ENCODE measurements around the gene MIER1.

Gene MIER1

GRCh38 chr1:67013573-67013972 lies 88.8 kb downstream of the MIER1 start:
- no peak for TF ChIP-seq CTCF (IDR thresholded peaks at IDR 0.05; ENCODE audit: insufficient read depth, low read length, missing control alignments)
- DNase-seq (ENCODE audit: low read depth, low spot score), result no peak

DNA sequence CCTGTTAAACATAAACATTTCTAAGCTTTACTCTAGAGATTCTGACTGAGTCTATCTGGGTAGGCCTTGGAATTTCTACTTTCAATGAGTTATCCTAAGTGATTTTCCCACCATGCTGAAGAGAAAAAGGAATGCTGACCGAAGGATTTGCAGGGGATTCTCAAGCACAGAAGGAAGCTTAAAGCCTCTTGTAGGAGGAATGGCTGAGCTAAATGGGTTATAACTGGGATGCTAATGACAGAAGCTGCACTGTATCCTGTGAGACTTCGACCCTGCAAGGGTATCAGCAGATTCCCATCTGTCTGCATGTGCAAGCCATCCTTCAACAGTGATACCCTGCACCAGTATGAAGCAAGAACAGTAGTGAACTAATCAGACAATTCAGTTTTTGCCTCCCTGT lies 93.8 kb downstream of the MIER1 start:
- DNase-seq (ENCODE audit: low read depth, low spot score), result no peak
- no peak for TF ChIP-seq CTCF (IDR thresholded peaks at IDR 0.05; ENCODE audit: insufficient read depth, low read length, missing control alignments)
- ChIA-PET CTCF (interaction anchor here (0.5 to 2.4 kb wide), 5 partner anchors 12 to 193 kb away, joined by 3 to 17 read pairs (median 4); no protein-coding TSS in a partner anchor), POLR2A (no interaction called here)
- H3K4me3 ChIP-seq (ENCODE audit: low read depth, low read length), result no peak overlapping the region

More at GRCh38 chr1:67013573-67013972, 88.8 kb downstream of the MIER1 start:
- ChIA-PET POLR2A (interaction anchor here (1.6 kb wide), 1 partner anchor 40 kb away, joined by 5 read pairs; the partner anchor contains the start of gene SLC35D1), CTCF (interaction anchor here (0.9 to 2.8 kb wide), 4 partner anchors 14 to 135 kb away, joined by 3 to 16 read pairs (median 6); no protein-coding TSS in a partner anchor)
- no peak overlapping the region for H3K4me3 ChIP-seq (ENCODE audit: low read depth, low read length)

GRCh38 chr1:67019121-67019520 lies 94.3 kb downstream of the MIER1 start:
- no peak for TF ChIP-seq CTCF (IDR thresholded peaks at IDR 0.05; ENCODE audit: insufficient read depth, low read length, missing control alignments)
- CTCF ChIA-PET, result interaction anchor here (1.2 to 2.4 kb wide), 5 partner anchors 13 to 193 kb away, joined by 3 to 17 read pairs (median 6); no protein-coding TSS in a partner anchor
- no peak for DNase-seq (ENCODE audit: low read depth, low spot score)
- POLR2A ChIA-PET, result interaction anchor here (1.2 to 1.9 kb wide), 3 partner anchors 26 to 42 kb away, joined by 4 to 10 read pairs (median 7); no protein-coding TSS in a partner anchor
- H3K4me3 ChIP-seq (ENCODE audit: low read depth, low read length), result no peak overlapping the region

DNA sequence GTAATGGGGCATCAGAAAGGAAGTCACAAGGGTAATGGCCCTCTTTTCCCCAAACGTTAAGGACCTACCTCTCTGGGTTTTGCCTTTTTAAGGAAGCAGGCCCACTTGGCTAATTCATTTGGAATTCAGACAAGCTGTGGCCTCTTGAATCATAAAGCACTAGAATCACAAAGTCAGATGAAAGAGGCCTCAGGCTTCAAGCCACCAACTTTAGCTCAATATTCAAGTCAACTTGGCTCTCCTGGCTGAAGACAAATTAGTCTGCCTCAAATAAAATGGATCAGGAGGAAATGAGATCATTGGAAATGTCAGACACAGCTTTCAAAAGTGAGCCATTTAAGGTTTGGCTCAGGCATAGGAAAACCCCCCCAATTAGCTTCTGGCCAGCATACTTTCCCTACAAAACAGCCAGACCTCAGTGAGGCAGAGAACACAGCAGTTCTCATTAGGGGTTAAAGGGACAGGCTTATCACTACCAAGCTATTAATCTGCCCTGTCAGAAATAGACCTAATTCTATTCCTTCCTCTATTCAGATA lies 94.9 kb downstream of the MIER1 start:
- TF ChIP-seq CTCF (IDR thresholded peaks at IDR 0.05; ENCODE audit: insufficient read depth, low read length, missing control alignments), result no peak
- POLR2A ChIA-PET, result interaction anchor here (1.2 to 1.9 kb wide), 3 partner anchors 26 to 41 kb away, joined by 4 to 10 read pairs (median 7); no protein-coding TSS in a partner anchor
- DNase-seq (ENCODE audit: low read depth, low spot score), result peak; percentile 60
- H3K4me3 ChIP-seq (ENCODE audit: low read depth, low read length), result no peak overlapping the region
- CTCF ChIA-PET, result interaction anchor here (0.8 to 2.4 kb wide), 5 partner anchors 10 to 192 kb away, joined by 3 to 17 read pairs (median 6); no protein-coding TSS in a partner anchor

DNA sequence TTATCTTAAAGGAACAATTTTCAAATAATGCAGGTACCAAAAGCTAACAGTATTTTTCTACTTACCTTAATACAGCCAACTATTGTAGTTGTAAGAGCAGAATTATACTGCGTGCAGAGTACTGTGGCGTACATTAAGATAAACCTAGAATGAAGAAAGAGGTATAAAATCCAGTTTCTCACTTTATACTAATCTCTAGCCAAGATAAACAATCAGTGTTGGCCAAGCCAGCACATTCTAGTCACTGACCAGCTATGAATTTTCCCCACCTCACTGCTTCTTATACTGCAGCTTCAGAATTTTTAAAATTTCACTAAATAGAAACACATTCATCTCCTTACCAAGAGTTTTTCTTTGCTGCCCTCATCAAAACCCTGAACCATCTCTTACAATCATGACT lies 95.5 kb downstream of the MIER1 start:
- no peak for TF ChIP-seq CTCF (IDR thresholded peaks at IDR 0.05; ENCODE audit: insufficient read depth, low read length, missing control alignments)
- no peak for DNase-seq (ENCODE audit: low read depth, low spot score)
- H3K4me3 ChIP-seq (ENCODE audit: low read depth, low read length), result no peak overlapping the region
- ChIA-PET POLR2A (interaction anchor here (1.2 to 1.9 kb wide), 3 partner anchors 25 to 40 kb away, joined by 4 to 10 read pairs (median 7); no protein-coding TSS in a partner anchor), CTCF (interaction anchor here (0.8 to 2.4 kb wide), 5 partner anchors 10 to 191 kb away, joined by 3 to 17 read pairs (median 6); no protein-coding TSS in a partner anchor)

DNA sequence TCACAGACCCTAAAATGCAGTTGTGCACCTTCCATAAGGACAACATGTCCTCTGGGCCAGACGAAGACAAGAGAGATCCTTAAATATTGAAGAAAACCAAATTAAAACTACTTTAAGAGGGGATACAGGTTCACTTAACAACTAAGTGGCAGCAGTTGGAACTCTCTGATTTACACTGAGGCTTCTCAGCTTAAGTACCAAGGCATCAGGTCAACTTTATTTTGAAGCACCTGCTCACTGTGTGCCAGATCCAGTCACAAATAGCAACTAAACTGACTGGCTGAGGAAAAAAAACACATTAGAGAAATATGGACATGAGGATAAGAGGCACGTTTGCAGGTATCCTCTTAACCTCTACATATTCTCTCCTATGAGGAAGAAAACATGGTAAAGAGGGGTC lies 96.0 kb downstream of the MIER1 start:
- DNase-seq (ENCODE audit: low read depth, low spot score), result no peak

More for the DNA sequence above, 96.0 kb downstream of the MIER1 start:
- ChIA-PET CTCF (interaction anchor here (0.8 to 1.4 kb wide), 3 partner anchors 9 to 128 kb away, joined by 3 to 11 read pairs (median 4); no protein-coding TSS in a partner anchor), POLR2A (interaction anchor here (1.6 to 1.9 kb wide), 2 partner anchors 32 to 40 kb away, joined by 7 to 10 read pairs; no protein-coding TSS in a partner anchor)
- TF ChIP-seq CTCF (IDR thresholded peaks at IDR 0.05; ENCODE audit: insufficient read depth, low read length, missing control alignments), result no peak
- no peak overlapping the region for H3K4me3 ChIP-seq (ENCODE audit: low read depth, low read length)

All from AG04449 (cell line).